Endothelial cell of umbilical vein (primary cell): ENCODE data around the gene RALGAPA1. TPM values are rescaled to one million over a fixed set of nuclear protein-coding genes. Genes with fewer than 3 reads are reported as not detected.

ENCODE experiments used
- BruUV-seq: library from RNA; stranded (reverse); fragments of 400-500 nt; replicated peaks from 2 replicates; lab custom pipeline; 2021; lab: Mats Ljungman, UMichigan
- CTCF ChIA-PET: fragments of 300-600, 350-600 bp; sonication (Branson Sonifier 250); formaldehyde crosslinking; loops from one replicate; lab custom pipeline; 2021; ENCODE audit warnings: antibody characterized with exemption, inconsistent platforms; lab: Charles Lee
- POLR2A ChIA-PET: fragments of 300-600, 350-600 bp; sonication (Branson Sonifier 250); formaldehyde crosslinking; loops from one replicate; lab custom pipeline; 2021; ENCODE audit warnings: antibody characterized with exemption, inconsistent platforms; lab: Charles Lee
- DNase-seq: peaks from one replicate; pipeline ENCODE4 v3.0.0-alpha.2; 2011; ENCODE audit warnings: low read depth, low spot score
- FAIRE-seq: peaks from 2 replicates; lab custom pipeline; 2011; peaks lifted over from hg19 to GRCh38; lab: Jason Lieb, UNC
- H2AFZ ChIP-seq: 2 replicates; pipeline ENCODE4 v1.6.0; 2012; ENCODE audit warnings: low read depth, low read length, control low read depth, inconsistent platforms
- H3K27ac ChIP-seq: 2 replicates; pipeline ENCODE4 v1.5.1; 2011; ENCODE audit warnings: low read depth, mild to moderate bottlenecking, control low read depth, low read length, moderate library complexity; ENCODE audit not compliant: insufficient read depth
- H3K27me3 ChIP-seq, 2 experiments: 2 replicates each; pipeline versions ENCODE4 v1.6.0 to v1.6.1; 2011; ENCODE audit warnings: low read length in 2 of 2, mixed read lengths in 1 of 2; ENCODE audit not compliant: control insufficient read depth in 2 of 2, insufficient read depth in 2 of 2
- H3K36me3 ChIP-seq, 2 experiments: 2 replicates in 1 of 2; 3 replicates in 1 of 2; pipeline ENCODE4 v1.5.1; 2011; ENCODE audit warnings: low read length in 2 of 2, mild to moderate bottlenecking in 1 of 2, moderate library complexity in 1 of 2; ENCODE audit not compliant: control insufficient read depth in 2 of 2, insufficient read depth in 2 of 2; ENCODE audit errors: extremely low read depth in 1 of 2
- H3K4me1 ChIP-seq: 3 replicates; pipeline ENCODE4 v1.5.1; 2011; ENCODE audit warnings: mild to moderate bottlenecking, low read length; ENCODE audit not compliant: control insufficient read depth, insufficient read depth; ENCODE audit errors: extremely low read depth
- H3K4me2 ChIP-seq: 2 replicates; pipeline ENCODE4 v1.6.1; 2011; ENCODE audit warnings: low read length, control low read depth, mixed read lengths; ENCODE audit not compliant: insufficient read depth
- H3K4me3 ChIP-seq, 3 experiments: fragments of 200-600 bp in 1 of 3; sonication (generic), shearing (Covaris generic) in 1 of 3; replicated peaks in 1 of 3; 2 replicates each; pipeline ENCODE4 v1.5.1; 2011 to 2016; ENCODE audit warnings: control low read depth in 3 of 3, low read length in 3 of 3, mild to moderate bottlenecking in 2 of 3, inconsistent platforms in 1 of 3, low read depth in 1 of 3, moderate library complexity in 1 of 3; ENCODE audit not compliant: insufficient read depth in 1 of 3
- H3K79me2 ChIP-seq: 2 replicates; pipeline ENCODE4 v1.6.0; 2012; ENCODE audit warnings: low read length, inconsistent platforms; ENCODE audit not compliant: control insufficient read depth, insufficient read depth
- H3K9ac ChIP-seq: replicated peaks from 2 replicates; pipeline ENCODE3; 2011; ENCODE audit warnings: low read length, control low read depth; ENCODE audit not compliant: insufficient read depth; ENCODE audit errors: extremely low read depth
- H3K9me1 ChIP-seq: replicated peaks from 3 replicates; pipeline ENCODE4 v1.6.0; 2011; ENCODE audit warnings: mild to moderate bottlenecking, low read length; ENCODE audit not compliant: control insufficient read depth, insufficient read depth; ENCODE audit errors: extremely low read depth
- H3K9me3 ChIP-seq: replicated peaks from 2 replicates; pipeline ENCODE4 v1.5.1; 2012; ENCODE audit warnings: low read length, inconsistent platforms; ENCODE audit not compliant: control insufficient read depth, insufficient read depth
- H4K20me1 ChIP-seq: replicated peaks from 2 replicates; pipeline ENCODE3; 2011; ENCODE audit warnings: mild to moderate bottlenecking, low read length; ENCODE audit not compliant: control insufficient read depth, insufficient read depth; ENCODE audit errors: extremely low read depth
- EZH2 ChIP-seq: IDR thresholded peaks from 2 replicates; pipeline ENCODE4 v1.6.1; 2012; ENCODE audit warnings: borderline replicate concordance, low read depth, mild to moderate bottlenecking, moderate library complexity, low read length, inconsistent platforms; ENCODE audit not compliant: severe bottlenecking
- FOS ChIP-seq: IDR thresholded peaks from 2 replicates; pipeline ENCODE4 v1.6.1; 2011; ENCODE audit warnings: mild to moderate bottlenecking, low read length, moderate library complexity, borderline replicate concordance; ENCODE audit not compliant: insufficient read depth
- GATA2 ChIP-seq: IDR thresholded peaks from 2 replicates; pipeline ENCODE4 v1.7.0; 2011; ENCODE audit warnings: low read depth, mild to moderate bottlenecking, moderate library complexity, mixed read lengths, low read length; ENCODE audit not compliant: insufficient read length, insufficient read depth
- JUN ChIP-seq: IDR thresholded peaks from 2 replicates; pipeline ENCODE4 v1.6.1; 2011; ENCODE audit warnings: borderline replicate concordance, low read depth; ENCODE audit not compliant: insufficient read length, insufficient read depth
- MAX ChIP-seq: IDR thresholded peaks from 2 replicates; pipeline ENCODE4 v1.6.1; 2011; ENCODE audit not compliant: insufficient read depth, insufficient read length
- MYC ChIP-seq: IDR thresholded peaks from one replicate; pipeline ENCODE4 v1.6.1; 2011; ENCODE audit warnings: mild to moderate bottlenecking, low read depth, low read length
- POLR2A ChIP-seq: IDR thresholded peaks from 2 replicates; pipeline ENCODE4 v1.6.1; 2012; ENCODE audit warnings: low read depth, mild to moderate bottlenecking, control low read depth, low read length
- POLR2AphosphoS5 ChIP-seq: IDR thresholded peaks from 2 replicates; pipeline ENCODE4 v1.6.1; 2012; ENCODE audit warnings: low read depth, mild to moderate bottlenecking, control low read depth, low read length, moderate library complexity; ENCODE audit not compliant: insufficient read depth
- dilution Hi-C: fragments of 300-500 bp; cut with MboI; formaldehyde crosslinking; loops from one replicate; pipeline ENCODE4 v1.15.0; 2019; ENCODE audit warnings: low sequenced_read_pairs; ENCODE audit not compliant: extremely low pct_ligation_motif_present
- intact Hi-C: fragments of 100-400 bp; cut with micrococcal nuclease; formaldehyde crosslinking; loops from one replicate; pipeline ENCODE4 v1.10.0; 2022
- polyA plus RNA-seq, 4 experiments: library from polyadenylated mRNA; depleted of rRNA in 3 of 4; stranded (reverse) in 3 of 4; unstranded in 1 of 4; fragments of >200 nt; gene quantifications; 2 replicates each; pipeline versions ENCODE4 v1.2.1 to v1.2.3, GENCODE V29; 2011 to 2012; ENCODE audit warnings: missing spikeins in 1 of 4
- total RNA-seq: library from RNA; stranded (reverse); gene quantifications from 2 replicates; pipeline ENCODE4 v1.2.3, GENCODE V29; 2021
- TF ChIP-seq, protein P1 (sequence below), 2 donors: IDR thresholded peaks; 1 replicate in 1 of 2; 2 replicates in 1 of 2; pipeline ENCODE4 v1.5.1; 2011; ENCODE audit warnings: low read length in 2 of 2, mild to moderate bottlenecking in 2 of 2, moderate library complexity in 2 of 2, control low read depth in 1 of 2, inconsistent platforms in 1 of 2, low read depth in 1 of 2; ENCODE audit not compliant: insufficient read depth in 1 of 2; ENCODE audit errors: extremely low read depth in 1 of 2

RALGAPA1 gene
- total and polyA plus RNA-seq, 2 donors (not counting 3 experiments of a cell fraction or from before 2014, with no cell fraction given) = 6.1 to 30.9 TPM

DNA sequence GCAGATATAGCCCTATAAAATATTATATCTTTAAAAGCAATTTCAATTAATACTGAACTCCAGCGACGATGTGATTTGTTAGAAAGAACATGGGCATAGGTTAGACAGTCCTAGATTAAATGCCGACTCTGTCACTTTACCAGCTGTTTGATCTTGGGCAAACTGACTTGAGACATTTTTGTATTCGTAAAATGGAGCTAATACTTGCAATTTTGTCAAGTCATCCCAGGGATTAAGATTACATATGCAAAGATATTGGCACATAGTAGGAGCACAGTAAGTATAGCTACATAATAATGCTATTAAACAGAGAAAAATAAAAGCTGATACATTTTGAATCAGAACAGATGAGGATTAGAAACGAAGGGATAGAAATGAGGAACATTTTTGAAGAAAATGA, 266.1 kb downstream of the RALGAPA1 start:
- H4K20me1 ChIP-seq = no peaks in the 10 kb centered on the region
- POLR2A ChIA-PET = no interaction called here
- CTCF ChIA-PET = interaction anchor here (1.0 to 2.0 kb wide), 3 partner anchors 10 to 144 kb away, joined by 3 to 5 read pairs (median 3); no protein-coding TSS in a partner anchor

More for the DNA sequence above, 266.1 kb downstream of the RALGAPA1 start:
- no peaks in the 10 kb centered on the region for H3K9me1 ChIP-seq
- no peak overlapping the region for H3K27ac ChIP-seq
- TF ChIP-seq EZH2 (no peak), POLR2AphosphoS5 (no peak), GATA2 (no peak), POLR2A (no peak), MYC (no peak), MAX (no peak), JUN (no peak), FOS (no peak)
- TF ChIP-seq, protein P1, sequence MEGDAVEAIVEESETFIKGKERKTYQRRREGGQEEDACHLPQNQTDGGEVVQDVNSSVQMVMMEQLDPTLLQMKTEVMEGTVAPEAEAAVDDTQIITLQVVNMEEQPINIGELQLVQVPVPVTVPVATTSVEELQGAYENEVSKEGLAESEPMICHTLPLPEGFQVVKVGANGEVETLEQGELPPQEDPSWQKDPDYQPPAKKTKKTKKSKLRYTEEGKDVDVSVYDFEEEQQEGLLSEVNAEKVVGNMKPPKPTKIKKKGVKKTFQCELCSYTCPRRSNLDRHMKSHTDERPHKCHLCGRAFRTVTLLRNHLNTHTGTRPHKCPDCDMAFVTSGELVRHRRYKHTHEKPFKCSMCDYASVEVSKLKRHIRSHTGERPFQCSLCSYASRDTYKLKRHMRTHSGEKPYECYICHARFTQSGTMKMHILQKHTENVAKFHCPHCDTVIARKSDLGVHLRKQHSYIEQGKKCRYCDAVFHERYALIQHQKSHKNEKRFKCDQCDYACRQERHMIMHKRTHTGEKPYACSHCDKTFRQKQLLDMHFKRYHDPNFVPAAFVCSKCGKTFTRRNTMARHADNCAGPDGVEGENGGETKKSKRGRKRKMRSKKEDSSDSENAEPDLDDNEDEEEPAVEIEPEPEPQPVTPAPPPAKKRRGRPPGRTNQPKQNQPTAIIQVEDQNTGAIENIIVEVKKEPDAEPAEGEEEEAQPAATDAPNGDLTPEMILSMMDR (IDR thresholded peaks at IDR 0.05; ENCODE audit: extremely low read depth in 1 of 2, insufficient read depth in 1 of 2, low read depth in 1 of 2, low read length in 2 of 2) = no peak
- no peak overlapping the region for H2AFZ ChIP-seq
- FAIRE-seq = no peak
- H3K27me3 ChIP-seq = no peaks in the 10 kb centered on the region
- no peaks in the 10 kb centered on the region for H3K79me2 ChIP-seq
- no peaks in the 10 kb centered on the region for H3K36me3 ChIP-seq
- dilution Hi-C loops (no loop called here), intact Hi-C loops (no loop called here)
- no peaks in the 10 kb centered on the region for H3K9me3 ChIP-seq
- no peaks in the 10 kb centered on the region for H3K4me1 ChIP-seq
- no TSS peak for BruUV-seq
- no peak overlapping the region for H3K4me2 ChIP-seq
- H3K9ac ChIP-seq = no peak overlapping the region
- no peak overlapping the region for H3K4me3 ChIP-seq
- DNase-seq = no peak
